ENCODE measurements around the gene PATJ. TPM values are rescaled to one million over a fixed set of nuclear protein-coding genes. Genes with fewer than 3 reads are reported as not detected.

The PATJ gene
- total and polyA plus RNA-seq, 2 of the 13 experiments (the other 11 are each of a cell fraction or from before 2014, with no cell fraction given), result 6.2 to 16.8 TPM

DNA sequence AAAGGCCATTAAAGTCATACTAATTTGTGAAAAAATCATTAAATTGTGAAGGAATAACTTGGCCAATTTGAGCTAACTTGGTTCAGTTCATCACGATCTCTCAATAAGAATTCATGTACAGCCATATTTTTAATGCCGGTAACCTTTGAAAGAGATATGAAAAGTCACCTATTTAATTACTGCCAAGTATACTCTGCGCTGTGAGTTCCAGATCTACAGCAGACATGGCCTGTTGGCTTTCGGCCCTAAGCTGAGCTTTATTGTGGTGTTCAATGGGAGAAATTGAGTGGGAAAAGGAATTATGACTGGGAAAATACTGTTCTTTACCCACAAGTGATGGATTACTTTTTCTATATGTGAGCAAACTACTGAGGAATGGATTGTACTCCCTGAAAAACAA lies 292.5 kb downstream of the PATJ start (continued):
- TF ChIP-seq MAFF (IDR thresholded peaks at IDR 0.05; ENCODE audit: low read depth, low read length), result no peak
- TF ChIP-seq PAWR (CRISPR knock-in tag; IDR thresholded peaks at IDR 0.05; ENCODE audit: borderline replicate concordance), result no peak

DNA sequence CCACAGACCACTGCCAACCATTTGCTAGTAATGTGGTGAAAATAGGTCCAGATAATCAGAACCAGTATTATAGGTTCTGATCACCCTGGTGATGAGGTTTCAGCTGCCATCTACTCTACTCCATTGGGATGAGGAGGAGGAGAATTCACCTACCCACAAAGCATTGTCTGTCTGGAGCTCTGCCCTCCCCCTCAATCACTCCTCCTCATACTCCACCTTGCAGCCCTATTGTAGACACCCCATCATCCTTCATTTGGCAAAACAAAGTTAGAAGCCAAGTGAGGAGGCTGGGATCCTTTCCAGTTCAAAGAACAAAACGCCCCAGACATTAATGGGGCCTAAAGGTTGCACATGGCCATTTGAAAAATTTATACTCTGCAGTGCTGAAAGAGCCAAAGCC lies 295.0 kb downstream of the PATJ start:
- Histone ChIP-seq H3K4me3 (replicated peaks in 1 of 3; ENCODE audit: insufficient read depth in 1 of 3, low read depth in 2 of 3, low read length in 3 of 3) (no peak overlapping the region), H3K9me3 (ENCODE audit: low read length) (no peaks in the 10 kb centered on the region), H3K36me3 (replicated peaks in 1 of 2; ENCODE audit: control insufficient read depth in 1 of 2, insufficient read depth in 2 of 2, low read length in 2 of 2) (no peaks in the 10 kb centered on the region), H3K4me2 (ENCODE audit: low read depth, low read length) (no peak overlapping the region), H3K27me3 (ENCODE audit: control insufficient read depth in 1 of 2, insufficient read depth in 2 of 2, low read length in 2 of 2) (no peaks in the 10 kb centered on the region), H3K79me2 (ENCODE audit: insufficient read depth, low read length) (no peaks in the 10 kb centered on the region), H3K4me1 (ENCODE audit: insufficient read depth, low read length) (peaks cover 20% of the 10 kb centered on the region), H3K9ac (ENCODE audit: insufficient read depth, low read depth, low read length) (no peak overlapping the region), H4K20me1 (ENCODE audit: insufficient read depth, low read length) (no peaks in the 10 kb centered on the region), H2AFZ (ENCODE audit: low read length) (no peak overlapping the region), H3K27ac (ENCODE audit: extremely low read length, insufficient read depth, low read length) (no peak overlapping the region)
- BruUV-seq (replicated peaks), result no TSS peak
- WGBS (ENCODE audit: low lambda C conversion rate), result 50% methylated on average over 1 of the region's 1 CpG
- intact Hi-C loops (cut with micrococcal nuclease; ENCODE audit: unreplicated experiment) (no loop called here), in situ Hi-C loops (cut with HindIII; ENCODE audit: extremely low pct_ligation_motif_present, low pct_unique_long_range_greater_than_20kb) (no loop called here)
- ATAC-seq, result no peak
- ChIA-PET POLR2A (no interaction called here), CTCF (ENCODE audit: low intra/inter-chr PET ratio, low total read pairs) (no interaction called here)
- FAIRE-seq, result no peak
- DNase-seq (ENCODE audit: low spot score), result no peak
- TF ChIP-seq NCOA5 (CRISPR knock-in tag; IDR thresholded peaks at IDR 0.05), result no peak
- TF ChIP-seq MAFF (IDR thresholded peaks at IDR 0.05; ENCODE audit: low read depth, low read length), result no peak
- no peak for TF ChIP-seq KMT2A (CRISPR knock-in tag; IDR thresholded peaks at IDR 0.05)

DNA sequence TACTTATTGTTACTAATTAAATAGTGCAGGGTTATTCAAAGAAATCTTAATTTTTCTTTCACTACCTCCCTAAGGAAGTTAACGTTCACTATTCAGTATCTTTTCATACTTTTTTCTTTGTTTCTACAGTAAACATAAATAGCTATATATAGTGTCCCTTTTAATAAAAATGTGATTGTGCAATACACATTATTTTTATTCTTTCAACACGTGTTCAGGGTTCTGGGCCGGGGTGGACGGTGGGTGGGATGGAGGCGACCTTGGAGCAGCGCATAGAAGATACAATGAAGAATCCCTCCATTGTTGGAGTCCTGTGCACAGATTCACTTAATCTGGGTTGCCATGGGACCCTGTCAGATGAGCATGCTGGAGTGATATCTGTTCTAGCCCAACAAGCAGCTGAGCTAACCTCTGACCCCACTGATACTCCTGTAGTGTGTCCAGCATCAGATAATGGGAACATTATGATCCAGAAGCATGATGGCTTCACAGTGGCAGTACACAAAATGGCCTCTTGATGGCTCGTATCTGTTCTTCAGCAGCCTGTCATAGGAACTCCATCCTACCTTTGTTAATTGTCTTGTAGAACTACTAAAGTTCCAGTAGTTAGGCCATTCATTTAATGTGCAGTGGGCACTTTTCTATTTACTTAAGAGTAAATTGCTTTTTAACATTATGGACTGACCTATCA lies 296.5 kb downstream of the PATJ start:
- DNase-seq (ENCODE audit: low spot score), result peak; percentile 20
- no TSS peak for BruUV-seq (replicated peaks)
- 86% methylated on average over 7 of the region's 7 CpGs for WGBS (ENCODE audit: low lambda C conversion rate)
- H3K27ac ChIP-seq (ENCODE audit: extremely low read length, insufficient read depth, low read length), result no peak overlapping the region
- H3K9ac ChIP-seq (ENCODE audit: insufficient read depth, low read depth, low read length), result no peak overlapping the region
- no peaks in the 10 kb centered on the region for H3K27me3 ChIP-seq (ENCODE audit: control insufficient read depth in 1 of 2, insufficient read depth in 2 of 2, low read length in 2 of 2)
- H2AFZ ChIP-seq (ENCODE audit: low read length), result no peak overlapping the region
- POLR2A ChIA-PET, result no interaction called here
- peak; percentile 73 for ATAC-seq
- no peak overlapping the region for H3K4me3 ChIP-seq (replicated peaks in 1 of 3; ENCODE audit: insufficient read depth in 1 of 3, low read depth in 2 of 3, low read length in 3 of 3)
- in situ Hi-C loops (cut with HindIII; ENCODE audit: extremely low pct_ligation_motif_present, low pct_unique_long_range_greater_than_20kb), result no loop called here
- TF ChIP-seq CEBPB (IDR thresholded peaks at IDR 0.05; ENCODE audit: borderline replicate concordance, low read depth, low read length) (peak; percentile 59; the same call in 1 of the 2 replicates), KDM3A (CRISPR knock-in tag; IDR thresholded peaks at IDR 0.05; ENCODE audit: low read depth) (no peak)
- peaks cover 20% of the 10 kb centered on the region for H3K4me1 ChIP-seq (ENCODE audit: insufficient read depth, low read length)
- H4K20me1 ChIP-seq (ENCODE audit: insufficient read depth, low read length), result no peaks in the 10 kb centered on the region
- no peaks in the 10 kb centered on the region for H3K36me3 ChIP-seq (replicated peaks in 1 of 2; ENCODE audit: control insufficient read depth in 1 of 2, insufficient read depth in 2 of 2, low read length in 2 of 2)
- no peaks in the 10 kb centered on the region for H3K9me3 ChIP-seq (ENCODE audit: low read length)
- peak; percentile 61 for FAIRE-seq
- no peaks in the 10 kb centered on the region for H3K79me2 ChIP-seq (ENCODE audit: insufficient read depth, low read length)
- CTCF ChIA-PET (ENCODE audit: low intra/inter-chr PET ratio, low total read pairs), result no interaction called here
- no peak overlapping the region for H3K4me2 ChIP-seq (ENCODE audit: low read depth, low read length)
- intact Hi-C loops (cut with micrococcal nuclease; ENCODE audit: unreplicated experiment), result no loop called here
